B cell (primary cell): ENCODE data around the gene YWHAG. TPM values are rescaled to one million over a fixed set of nuclear protein-coding genes. Genes with fewer than 3 reads are reported as not detected.

Source experiments
- ATAC-seq: fragments of 200-7000 bp; cut with Tn5 transposase; one replicate; pipeline ENCODE4 v1.10.0; 2021; ENCODE audit warnings: low read depth, mild to moderate bottlenecking, moderate number of reproducible peaks, moderate library complexity
- CTCF ChIA-PET: fragments of 350-600 bp; sonication (Branson Sonifier 250); formaldehyde crosslinking; loops from one replicate; lab custom pipeline; 2021; ENCODE audit warnings: antibody characterized with exemption, inconsistent platforms; lab: Charles Lee
- POLR2A ChIA-PET: fragments of 350-600 bp; sonication (Branson Sonifier 250); formaldehyde crosslinking; loops from one replicate; lab custom pipeline; 2021; ENCODE audit warnings: antibody characterized with exemption; lab: Charles Lee
- DNase-seq: peaks from one replicate; pipeline ENCODE4 v3.0.0; 2013
- H2AFZ ChIP-seq: 2 replicates; pipeline ENCODE4 v1.6.1; 2012; ENCODE audit warnings: mild to moderate bottlenecking, low read depth, low read length; ENCODE audit not compliant: insufficient read depth, poor library complexity, severe bottlenecking
- H3K27ac ChIP-seq, 2 donors: 1 replicate in 1 of 2; 2 replicates in 1 of 2; pipeline ENCODE4 v1.5.1; 2012 to 2013; ENCODE audit warnings: low read length in 2 of 2, mild to moderate bottlenecking in 2 of 2, moderate library complexity in 1 of 2
- H3K27me3 ChIP-seq, 4 experiments: fragments of 200-600 bp in 1 of 4; sonication (generic) in 1 of 4; replicated peaks in 1 of 4; 1 replicate in 2 of 4; 2 replicates in 2 of 4; pipeline versions ENCODE4 v1.6.1 to v1.7.0; 2013 to 2016; ENCODE audit warnings: low read length in 3 of 4, mild to moderate bottlenecking in 2 of 4, mixed read lengths in 1 of 4, moderate library complexity in 1 of 4; ENCODE audit not compliant: insufficient read depth in 4 of 4, control insufficient read depth in 3 of 4; ENCODE audit errors: control extremely low read depth in 1 of 4
- H3K36me3 ChIP-seq, 2 experiments: replicated peaks in 1 of 2; 1 replicate in 1 of 2; 2 replicates in 1 of 2; pipeline versions ENCODE4 v1.6.1 to v1.7.1; 2013; ENCODE audit warnings: low read length in 1 of 2; ENCODE audit not compliant: insufficient read depth in 2 of 2, control insufficient read depth in 1 of 2; ENCODE audit errors: control extremely low read depth in 1 of 2, extremely low read depth in 1 of 2
- H3K4me1 ChIP-seq, 2 donors: fragments of 200-600 bp in 1 of 2; sonication (generic) in 1 of 2; 1 replicate in 1 of 2; 2 replicates in 1 of 2; pipeline versions ENCODE4 v1.5.1 to v1.6.1; 2013 to 2017; ENCODE audit warnings: low read length in 2 of 2; ENCODE audit not compliant: control insufficient read depth in 2 of 2, insufficient read depth in 2 of 2
- H3K4me2 ChIP-seq: replicated peaks from 2 replicates; pipeline ENCODE3; 2012; ENCODE audit warnings: mild to moderate bottlenecking, low read depth, low read length; ENCODE audit not compliant: poor library complexity, severe bottlenecking
- H3K4me3 ChIP-seq, 5 experiments: fragments of 200-600 bp in 1 of 5; sonication (generic) in 1 of 5; 1 replicate in 3 of 5; 2 replicates in 2 of 5; pipeline versions ENCODE4 v1.5.1 to v1.7.0; 2011 to 2016; ENCODE audit warnings: low read length in 4 of 5, mild to moderate bottlenecking in 4 of 5, low read depth in 2 of 5, control low read depth in 1 of 5, moderate library complexity in 1 of 5; ENCODE audit not compliant: insufficient read depth in 1 of 5; ENCODE audit errors: control extremely low read depth in 1 of 5, extremely low read depth in 1 of 5
- H3K79me2 ChIP-seq: fragments of 200-600 bp; sonication (generic); one replicate; pipeline ENCODE4 v1.6.0; 2016; ENCODE audit warnings: low read length; ENCODE audit not compliant: control insufficient read depth, insufficient read depth
- H3K9ac ChIP-seq: fragments of 200-600 bp; sonication (generic); 2 replicates; pipeline ENCODE4 v1.6.1; 2017; ENCODE audit warnings: mild to moderate bottlenecking, low read length, moderate library complexity
- H3K9me3 ChIP-seq, 3 donors: one replicate each; pipeline versions ENCODE4 v1.6.1 to v1.7.1; 2013; ENCODE audit warnings: low read length in 2 of 3; ENCODE audit not compliant: control insufficient read depth in 2 of 3, insufficient read depth in 1 of 3; ENCODE audit errors: control extremely low read depth in 1 of 3
- H4K20me1 ChIP-seq: 2 replicates; pipeline ENCODE4 v1.6.0; 2012; ENCODE audit warnings: mild to moderate bottlenecking, low read length; ENCODE audit not compliant: insufficient read depth, control insufficient read depth, poor library complexity, severe bottlenecking
- H3K27ac Mint-ChIP-seq: one replicate; pipeline ENCODE4 v1.8.0; 2021; ENCODE audit warnings: mixed read lengths
- H3K27me3 Mint-ChIP-seq: one replicate; pipeline ENCODE4 v1.8.0; 2021; ENCODE audit warnings: mixed read lengths
- H3K4me1 Mint-ChIP-seq: one replicate; pipeline ENCODE4 v1.8.0; 2021; ENCODE audit warnings: mixed read lengths
- H3K4me3 Mint-ChIP-seq: one replicate; pipeline ENCODE4 v1.8.0; 2021; ENCODE audit warnings: mixed read lengths
- H3K9me3 Mint-ChIP-seq: one replicate; pipeline ENCODE4 v1.8.0; 2022; ENCODE audit warnings: mixed read lengths; ENCODE audit not compliant: insufficient read depth
- CTCF ChIP-seq: fragments of 200-600 bp; IDR thresholded peaks from one replicate; pipeline ENCODE4 v1.8.0; 2022; ENCODE audit warnings: antibody characterized with exemption, mild to moderate bottlenecking
- EZH2 ChIP-seq: IDR thresholded peaks from 2 replicates; pipeline ENCODE4 v1.6.1; 2012; ENCODE audit warnings: borderline replicate concordance, low read depth, mild to moderate bottlenecking, moderate library complexity, low read length; ENCODE audit not compliant: insufficient read depth, poor library complexity, severe bottlenecking
- WGBS: methylation state at CpG from one replicate; pipeline ENCODE4 v1.1.5; 2013; ENCODE audit warnings: missing lambda C conversion rate; ENCODE audit not compliant: insufficient coverage; 5-methylcytosine and 5-hydroxymethylcytosine counted together
- intact Hi-C: fragments of 100-400 bp; cut with micrococcal nuclease; formaldehyde crosslinking; loops from one replicate; pipeline ENCODE4 v1.10.0; 2022
- polyA plus RNA-seq: library from polyadenylated mRNA; depleted of rRNA; stranded (reverse); fragments of >200 nt; gene quantifications from 2 replicates; pipeline ENCODE4 v1.2.3, GENCODE V29; 2012
- total RNA-seq, 2 donors: library from RNA; stranded (reverse); fragments of 120-200 nt in 1 of 2; gene quantifications; 1 replicate in 1 of 2; 2 replicates in 1 of 2; pipeline versions ENCODE4 v1.2.3 to v1.2.4, GENCODE V29; 2013 to 2022

Gene YWHAG
- total and polyA plus RNA-seq, 2 donors (not counting 1 experiment from before 2014, with no cell fraction given) = 6.6 to 51.6 TPM

- ChIA-PET POLR2A (no interaction called here), CTCF (interaction anchor here (1.0 kb wide), 1 partner anchor 17 kb away, joined by 3 read pairs; no protein-coding TSS in a partner anchor)
- Histone ChIP-seq H3K27me3 (no peaks in the 10 kb centered on the region), H4K20me1 (no peaks in the 10 kb centered on the region), H3K4me3 (no peak overlapping the region), H3K4me2 (no peak overlapping the region), H3K4me1 (peaks cover 0 to 9% of the 10 kb centered on the region in 2 donors), H2AFZ (no peak overlapping the region), H3K79me2 (no peaks in the 10 kb centered on the region), H3K9ac (no peak overlapping the region), H3K36me3 (no peaks in the 10 kb centered on the region), H3K9me3 (no peaks in the 10 kb centered on the region), H3K27ac (no peak overlapping the region)
- ATAC-seq = no peak
- H3K27me3 Mint-ChIP-seq = no peaks in the 10 kb centered on the region
- no peak for DNase-seq
- peaks cover 13% of the 10 kb centered on the region for H3K4me1 Mint-ChIP-seq
- no peaks in the 10 kb centered on the region for H3K9me3 Mint-ChIP-seq
- intact Hi-C loops = no loop called here
- WGBS = 96% methylated on average over 7 of the region's 11 CpGs
- H3K4me3 Mint-ChIP-seq = no peak overlapping the region
- no peak for TF ChIP-seq CTCF
- no peak for TF ChIP-seq EZH2
- no peak overlapping the region for H3K27ac Mint-ChIP-seq
Measured at GRCh38 chr7:76386691-76387260, 28.0 kb upstream of the YWHAG start.

GRCh38 chr7:76383089-76383944 is 24.5 kb upstream of the YWHAG start:
- H3K27ac ChIP-seq = no peak overlapping the region
- Mint-ChIP-seq H3K4me3 (no peak overlapping the region), H3K4me1 (peaks cover 14% of the 10 kb centered on the region), H3K27me3 (no peaks in the 10 kb centered on the region), H3K9me3 (no peaks in the 10 kb centered on the region), H3K27ac (peak overlapping the region; percentile 8)
- TF ChIP-seq CTCF (no peak), EZH2 (no peak)
- no peak overlapping the region for H2AFZ ChIP-seq
- no peaks in the 10 kb centered on the region for H4K20me1 ChIP-seq
- DNase-seq (no peak), ATAC-seq (no peak)
- H3K4me1 ChIP-seq = peaks cover 0 to 11% of the 10 kb centered on the region in 2 donors
- H3K9me3 ChIP-seq = no peaks in the 10 kb centered on the region
- H3K4me3 ChIP-seq = no peak overlapping the region
- no peaks in the 10 kb centered on the region for H3K36me3 ChIP-seq
- 82% methylated on average over 8 of the region's 13 CpGs for WGBS
- no peaks in the 10 kb centered on the region for H3K79me2 ChIP-seq
- no peak overlapping the region for H3K9ac ChIP-seq
- no peaks in the 10 kb centered on the region for H3K27me3 ChIP-seq
- no peak overlapping the region for H3K4me2 ChIP-seq
- ChIA-PET CTCF (interaction anchor here (0.5 kb wide), 1 partner anchor 68 kb away, joined by 3 read pairs; no protein-coding TSS in a partner anchor), POLR2A (interaction anchor here (0.7 kb wide), 1 partner anchor 96 kb away, joined by 4 read pairs; no protein-coding TSS in a partner anchor)
- intact Hi-C loops = no loop called here
